ENCODE data around the gene ELOA.
"Not testable (repeated sequence)": the region's sequence is repeated elsewhere in the genome, so short reads cannot be mapped to it uniquely, and the experiment has no call there.

DNA sequence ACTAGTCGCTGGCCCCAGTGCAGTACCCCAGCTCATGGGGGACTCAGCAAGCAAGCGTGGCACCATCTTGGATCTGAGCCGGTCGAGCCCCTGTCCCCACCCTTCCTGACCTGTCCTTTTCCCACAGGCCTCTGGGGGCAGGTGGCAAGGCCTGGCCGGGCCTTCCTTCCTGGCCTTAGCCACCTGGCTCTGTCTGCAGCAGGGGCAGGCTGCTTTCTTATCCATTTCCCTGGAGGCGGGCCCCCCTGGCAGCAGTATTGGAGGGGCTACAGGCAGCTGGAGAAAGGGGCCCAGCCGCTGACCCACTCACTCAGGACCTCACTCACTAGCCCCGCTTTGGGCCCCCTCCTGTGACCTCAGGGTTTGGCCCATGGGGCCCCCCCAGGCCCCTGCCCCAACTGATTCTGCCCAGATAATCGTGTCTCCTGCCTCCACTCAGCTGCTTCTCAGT, 51.5 kb downstream of the ELOA start:
- TF ChIP-seq, protein P1, sequence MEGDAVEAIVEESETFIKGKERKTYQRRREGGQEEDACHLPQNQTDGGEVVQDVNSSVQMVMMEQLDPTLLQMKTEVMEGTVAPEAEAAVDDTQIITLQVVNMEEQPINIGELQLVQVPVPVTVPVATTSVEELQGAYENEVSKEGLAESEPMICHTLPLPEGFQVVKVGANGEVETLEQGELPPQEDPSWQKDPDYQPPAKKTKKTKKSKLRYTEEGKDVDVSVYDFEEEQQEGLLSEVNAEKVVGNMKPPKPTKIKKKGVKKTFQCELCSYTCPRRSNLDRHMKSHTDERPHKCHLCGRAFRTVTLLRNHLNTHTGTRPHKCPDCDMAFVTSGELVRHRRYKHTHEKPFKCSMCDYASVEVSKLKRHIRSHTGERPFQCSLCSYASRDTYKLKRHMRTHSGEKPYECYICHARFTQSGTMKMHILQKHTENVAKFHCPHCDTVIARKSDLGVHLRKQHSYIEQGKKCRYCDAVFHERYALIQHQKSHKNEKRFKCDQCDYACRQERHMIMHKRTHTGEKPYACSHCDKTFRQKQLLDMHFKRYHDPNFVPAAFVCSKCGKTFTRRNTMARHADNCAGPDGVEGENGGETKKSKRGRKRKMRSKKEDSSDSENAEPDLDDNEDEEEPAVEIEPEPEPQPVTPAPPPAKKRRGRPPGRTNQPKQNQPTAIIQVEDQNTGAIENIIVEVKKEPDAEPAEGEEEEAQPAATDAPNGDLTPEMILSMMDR (conservative IDR thresholded peaks at IDR 0.05; ENCODE audit: low read length), result not testable (repeated sequence)
- not testable (repeated sequence) for TF ChIP-seq EZH2phosphoT487 (IDR thresholded peaks at IDR 0.05; ENCODE audit: borderline replicate concordance, low read depth, low read length)

All from OCI-LY7 (cell line).